Frontal cortex (tissue), 4 donors: ENCODE measurements around the gene IGF2BP3. TPM values are rescaled to one million over a fixed set of nuclear protein-coding genes. Genes with fewer than 3 reads are reported as not detected.

ENCODE experiments used
- DNase-seq, 2 donors: peaks; one replicate each; pipeline ENCODE4 v3.0.0; 2012; ENCODE audit warnings: low spot score in 2 of 2
- FAIRE-seq: peaks from 2 replicates; lab custom pipeline; 2012; peaks lifted over from hg19 to GRCh38; lab: Jason Lieb, UNC
- total RNA-seq: library from RNA; depleted of rRNA; stranded (reverse); fragments of >200 nt; gene quantifications from one replicate; pipeline ENCODE4 v1.2.3, GENCODE V29; 2014
- donor health status: control.
- donor health status: control.
- donor health status: control.

The IGF2BP3 gene
- total RNA-seq, 1 donor from 2014 or later, result 81.5 TPM

- FAIRE-seq (no peak), DNase-seq (no peak)
Measured at GRCh38 chr7:23393636-23394035, 76.7 kb downstream of the IGF2BP3 start.

GRCh38 chr7:23389701-23390100, 80.6 kb downstream of the IGF2BP3 start:
- no peak for FAIRE-seq

GRCh38 chr7:23387583-23387982, 82.7 kb downstream of the IGF2BP3 start:
- DNase-seq (no peak), FAIRE-seq (no peak)

More at GRCh38 chr7:23389701-23390100, 80.6 kb downstream of the IGF2BP3 start:
- DNase-seq, result no peak

- DNase-seq (no peak), FAIRE-seq (no peak)
Measured at GRCh38 chr7:23385140-23385539, 85.2 kb downstream of the IGF2BP3 start.

- FAIRE-seq (no peak), DNase-seq (no peak)
Measured at GRCh38 chr7:23383225-23383624, 87.1 kb downstream of the IGF2BP3 start.

- DNase-seq, result no peak
- no peak for FAIRE-seq
Measured at GRCh38 chr7:23380961-23381360, 89.3 kb downstream of the IGF2BP3 start.

GRCh38 chr7:23380556-23380955, 89.7 kb downstream of the IGF2BP3 start:
- DNase-seq (no peak), FAIRE-seq (no peak)

GRCh38 chr7:23378996-23379395, 91.3 kb downstream of the IGF2BP3 start:
- FAIRE-seq (no peak), DNase-seq (no peak)

- no peak for DNase-seq
- FAIRE-seq, result no peak
Measured at GRCh38 chr7:23377134-23377533, 93.2 kb downstream of the IGF2BP3 start.

GRCh38 chr7:23373151-23374004, 96.9 kb downstream of the IGF2BP3 start:
- DNase-seq, result no peak
- FAIRE-seq, result no peak

- DNase-seq (no peak), FAIRE-seq (no peak)
Measured at GRCh38 chr7:23372611-23373010, 97.7 kb downstream of the IGF2BP3 start.

- no peak for DNase-seq
- no peak for FAIRE-seq
Measured at GRCh38 chr7:23371654-23372053, 98.6 kb downstream of the IGF2BP3 start.

- FAIRE-seq, result no peak
- DNase-seq, result no peak
Measured at GRCh38 chr7:23369695-23370404, 100.4 kb downstream of the IGF2BP3 start.

GRCh38 chr7:23369100-23369499, 101.2 kb downstream of the IGF2BP3 start:
- DNase-seq, result no peak
- FAIRE-seq, result no peak

GRCh38 chr7:23358152-23358674, 112.1 kb downstream of the IGF2BP3 start:
- DNase-seq (no peak), FAIRE-seq (no peak)

- FAIRE-seq (no peak), DNase-seq (no peak)
Measured at GRCh38 chr7:23357190-23358093, 112.8 kb downstream of the IGF2BP3 start.

GRCh38 chr7:23356726-23357125, 113.6 kb downstream of the IGF2BP3 start:
- DNase-seq, result no peak
- FAIRE-seq, result no peak

GRCh38 chr7:23356168-23356567, 114.1 kb downstream of the IGF2BP3 start:
- DNase-seq (no peak), FAIRE-seq (no peak)

- DNase-seq, result no peak
- no peak for FAIRE-seq
Measured at GRCh38 chr7:23353172-23353571, 117.1 kb downstream of the IGF2BP3 start.

GRCh38 chr7:23350466-23350865, 119.8 kb downstream of the IGF2BP3 start:
- no peak for FAIRE-seq

More at GRCh38 chr7:23350466-23350865, 119.8 kb downstream of the IGF2BP3 start:
- no peak for DNase-seq
